ENCODE measurements around the gene GPT2.

- TF ChIP-seq CTCF (IDR thresholded peaks at IDR 0.05) (no peak), POLR2A (IDR thresholded peaks at IDR 0.05) (no peak)
Measured at GRCh38 chr16:46926470-46927225, 42.5 kb downstream of the GPT2 start.
